ENCODE measurements around the gene EN1.

DNA sequence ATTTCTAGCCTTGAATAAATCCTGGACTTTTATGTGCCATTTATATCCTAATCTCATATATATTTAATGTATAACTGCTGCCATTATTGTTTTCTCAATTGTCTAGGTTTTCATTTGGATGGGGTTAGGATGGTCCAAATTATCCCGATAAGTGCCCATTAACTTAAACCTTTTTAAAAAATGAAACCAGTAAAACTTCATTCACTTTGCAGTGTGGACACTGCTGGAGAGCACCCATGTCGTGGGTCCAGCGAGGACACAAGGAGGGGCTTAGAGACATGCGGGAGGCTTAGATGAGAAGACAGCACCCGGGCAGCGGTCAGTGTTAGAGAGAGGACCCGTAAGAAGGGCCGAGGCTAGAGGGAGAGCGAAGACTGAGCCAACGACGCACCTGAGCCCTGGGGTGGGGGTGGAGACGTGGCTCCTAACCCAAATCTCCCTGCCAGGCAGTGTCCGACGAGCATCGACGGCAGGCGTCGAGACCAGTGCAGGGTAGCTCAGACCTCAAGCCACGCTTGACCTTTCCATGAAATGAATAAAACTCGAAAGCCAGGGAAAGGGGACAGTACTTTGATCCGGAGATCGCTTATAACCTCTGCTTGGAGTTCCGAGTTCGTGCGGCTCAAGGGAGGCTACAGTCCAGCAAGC is 9.0 kb upstream of the EN1 start:
- no peak for TF ChIP-seq CTCF (IDR thresholded peaks at IDR 0.05)
- TF ChIP-seq POLR2A (IDR thresholded peaks at IDR 0.05), result no peak
- TF ChIP-seq POLR2AphosphoS5 (IDR thresholded peaks at IDR 0.05), result no peak
- no peak for TF ChIP-seq EP300 (IDR thresholded peaks at IDR 0.05)
